Stimulated activated CD8-positive, alpha-beta memory T cell treated with anti-CD3 and anti-CD28 coated beads, Interleukin-12 subunit alpha, Interleukin-12 subunit beta, amount 100 ng/mL, for 4 hours (primary cell): ENCODE data around the gene AIRE.
"Not testable (repeated sequence)": the region's sequence is repeated elsewhere in the genome, so short reads cannot be mapped to it uniquely, and the experiment has no call there.

Experiments used
- DNase-seq: peaks from one replicate; pipeline ENCODE4 v3.0.0-alpha.2; 2020; ENCODE audit warnings: low read depth

AIRE gene

DNA sequence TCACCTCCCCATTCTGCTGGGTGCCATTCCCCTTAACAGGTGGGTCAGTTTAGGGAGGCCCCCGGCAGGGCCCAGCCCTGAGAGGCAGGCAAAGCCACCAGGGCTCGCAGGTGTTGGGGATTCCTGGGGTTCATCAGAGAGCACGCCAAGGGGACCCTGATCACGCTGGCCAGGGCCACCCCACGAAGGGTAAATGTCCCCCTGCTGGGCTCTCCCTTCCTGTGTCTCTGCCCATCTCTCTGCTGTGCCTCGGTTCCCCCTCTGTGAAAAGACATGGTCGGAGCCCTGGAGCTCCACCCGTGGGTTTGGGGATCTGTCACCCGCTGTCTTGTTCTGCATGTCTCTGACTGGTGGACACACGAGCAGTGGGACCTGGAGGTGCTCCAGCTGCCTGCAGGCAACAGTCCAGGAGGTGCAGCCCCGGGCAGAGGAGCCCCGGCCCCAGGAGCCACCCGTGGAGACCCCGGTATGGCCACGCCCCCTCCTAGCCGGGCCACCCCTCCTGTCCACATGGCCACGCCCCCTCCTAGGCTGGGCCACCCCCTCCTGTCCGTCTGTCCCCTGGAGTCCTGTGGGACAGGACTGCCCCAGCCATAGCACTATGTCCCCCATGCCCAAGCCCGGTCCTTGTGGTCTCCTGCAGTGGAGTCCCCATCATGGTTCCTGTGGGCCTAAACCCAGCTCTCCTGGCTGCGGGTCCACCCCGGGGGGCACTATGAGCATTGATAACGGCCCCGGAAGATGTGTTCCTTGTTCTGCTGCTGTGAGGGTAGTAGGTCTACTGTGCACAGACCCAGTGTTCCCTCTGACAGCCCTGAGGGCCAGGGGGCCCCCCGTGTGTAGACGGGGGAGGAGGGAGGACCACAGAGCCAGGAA, 6.5 kb downstream of the AIRE start:
- DNase-seq: no peak

DNA sequence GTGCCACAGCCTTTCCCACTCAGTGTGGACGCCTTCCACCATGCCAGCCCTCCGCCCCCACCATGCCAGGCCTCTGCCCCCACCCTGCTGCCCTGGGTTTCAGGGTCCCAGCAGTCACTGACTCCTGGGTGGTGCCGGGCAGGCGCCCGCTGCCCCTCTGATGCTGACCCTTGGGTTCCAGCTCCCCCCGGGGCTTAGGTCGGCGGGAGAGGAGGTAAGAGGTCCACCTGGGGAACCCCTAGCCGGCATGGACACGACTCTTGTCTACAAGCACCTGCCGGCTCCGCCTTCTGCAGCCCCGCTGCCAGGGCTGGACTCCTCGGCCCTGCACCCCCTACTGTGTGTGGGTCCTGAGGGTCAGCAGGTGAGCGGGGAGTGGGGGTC, 7.1 kb downstream of the AIRE start:
- DNase-seq: no peak

DNA sequence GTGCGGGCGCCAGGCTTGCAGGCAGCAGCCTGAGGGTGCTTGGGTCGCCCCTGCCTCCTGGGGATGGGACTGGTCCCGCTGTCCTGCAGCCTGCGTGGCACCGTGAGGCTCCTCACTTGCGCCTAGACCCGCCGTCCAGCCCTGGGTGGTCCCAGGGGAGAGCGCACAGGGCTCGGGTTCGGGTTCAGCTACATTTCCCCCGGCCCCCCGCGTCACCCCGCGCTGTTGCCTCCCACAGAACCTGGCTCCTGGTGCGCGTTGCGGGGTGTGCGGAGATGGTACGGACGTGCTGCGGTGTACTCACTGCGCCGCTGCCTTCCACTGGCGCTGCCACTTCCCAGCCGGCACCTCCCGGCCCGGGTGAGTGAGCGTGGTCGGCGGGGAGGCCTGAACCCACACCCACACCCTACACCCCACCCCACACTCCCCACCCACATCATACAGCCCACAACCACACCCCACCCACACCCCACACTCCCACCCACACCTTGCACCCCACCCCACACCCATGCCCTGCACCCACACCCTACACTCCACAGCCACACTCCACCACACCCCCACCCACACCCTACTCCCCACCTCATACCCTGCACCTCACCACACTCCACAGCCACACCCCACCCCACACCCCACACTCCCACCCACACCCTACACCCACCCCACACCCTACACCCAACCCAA, 8.0 kb downstream of the AIRE start:
- DNase-seq: no peak

DNA sequence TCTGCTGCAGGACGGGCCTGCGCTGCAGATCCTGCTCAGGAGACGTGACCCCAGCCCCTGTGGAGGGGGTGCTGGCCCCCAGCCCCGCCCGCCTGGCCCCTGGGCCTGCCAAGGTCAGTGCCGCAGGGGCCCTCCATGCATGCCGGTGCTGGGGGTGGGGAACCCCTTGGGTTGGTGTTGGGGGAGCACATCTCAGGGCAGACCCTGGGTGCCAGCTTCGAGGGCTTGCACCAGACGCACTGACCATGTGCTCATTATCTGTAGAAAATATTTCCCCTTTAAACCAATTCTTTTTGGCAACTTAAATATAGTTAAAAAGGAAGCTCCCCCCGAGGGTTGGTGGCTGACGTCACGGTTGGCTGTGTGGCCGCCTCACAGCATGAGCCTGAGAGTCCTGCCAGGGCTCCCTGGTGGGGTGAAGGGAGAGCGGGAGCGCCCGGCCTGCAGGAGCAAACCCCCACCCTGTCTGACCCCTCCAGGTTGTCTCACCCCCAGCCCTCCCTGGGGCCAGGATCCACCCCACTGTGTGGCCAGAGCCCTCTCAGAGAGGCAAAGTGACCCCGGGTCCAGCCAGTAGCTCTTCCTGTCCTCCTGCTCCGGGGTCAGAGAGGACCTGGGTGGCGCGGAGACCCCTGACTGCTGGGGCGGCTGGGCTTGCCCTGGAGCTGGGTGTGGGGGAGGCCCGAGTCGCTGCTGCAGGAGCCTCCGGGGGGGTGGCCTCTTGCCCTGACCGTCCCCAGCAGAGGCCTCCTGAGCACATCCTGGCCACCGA, 8.9 kb downstream of the AIRE start:
- DNase-seq: no peak

DNA sequence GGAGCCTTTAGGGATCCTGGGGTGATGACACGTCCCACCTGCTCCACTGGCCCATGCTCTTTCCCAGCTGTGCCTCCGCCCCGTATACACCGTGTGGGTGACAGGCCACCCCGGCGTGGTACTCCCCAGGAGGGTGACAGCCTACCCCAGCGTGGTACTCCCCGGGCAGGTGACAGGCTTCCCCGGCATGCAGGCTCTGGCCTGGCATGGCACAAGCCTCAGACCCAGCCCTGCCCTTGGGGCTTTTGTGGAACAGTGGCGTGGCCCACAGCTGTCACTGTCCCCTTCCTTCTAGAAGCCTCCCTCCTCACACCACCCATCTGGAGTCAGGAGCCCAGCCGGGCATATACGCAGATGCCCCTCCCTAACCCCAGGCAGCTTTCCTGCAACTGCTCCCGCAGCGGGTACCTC, 9.5 kb downstream of the AIRE start:
- DNase-seq: no peak

DNA sequence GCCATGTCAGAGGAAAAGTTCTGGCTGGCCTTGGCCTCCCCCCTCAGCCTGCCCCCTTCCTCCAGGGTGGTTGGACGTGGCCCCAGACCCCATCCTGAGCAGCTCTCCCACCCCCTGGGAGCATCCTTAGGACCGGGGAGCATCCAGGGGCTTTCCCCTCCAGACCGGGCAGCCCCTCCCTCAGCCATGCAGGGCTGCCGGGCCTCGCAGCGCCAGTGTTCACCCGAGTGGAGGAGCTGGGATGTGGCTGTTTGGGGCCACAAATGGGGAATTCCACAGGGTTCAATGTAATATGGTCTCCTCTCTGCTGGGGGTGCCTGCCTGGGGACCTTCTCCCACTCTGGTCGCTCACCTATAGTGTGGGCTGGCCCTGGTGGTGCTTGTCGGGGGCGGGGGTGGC, 10.0 kb downstream of the AIRE start:
- no peak for DNase-seq

DNA sequence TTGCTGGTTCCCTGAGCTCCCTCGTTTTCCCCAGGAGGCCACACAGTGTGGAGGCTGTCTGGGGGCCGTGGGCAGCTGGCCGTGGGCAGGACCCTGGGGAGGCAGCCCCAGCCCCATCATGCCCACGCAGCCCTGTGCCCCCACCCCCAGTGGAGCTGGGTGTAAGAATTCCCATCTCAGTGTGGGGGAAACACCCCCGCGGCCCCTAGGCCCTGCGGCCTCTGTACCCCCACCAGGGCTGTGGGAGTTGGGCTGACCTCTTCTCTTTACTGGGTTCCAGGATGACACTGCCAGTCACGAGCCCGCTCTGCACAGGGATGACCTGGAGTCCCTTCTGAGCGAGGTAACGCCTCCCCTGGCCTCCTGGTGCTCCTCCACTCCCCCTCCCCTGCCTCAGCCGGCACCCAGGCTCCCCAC, 10.4 kb downstream of the AIRE start:
- DNase-seq: no peak

DNA sequence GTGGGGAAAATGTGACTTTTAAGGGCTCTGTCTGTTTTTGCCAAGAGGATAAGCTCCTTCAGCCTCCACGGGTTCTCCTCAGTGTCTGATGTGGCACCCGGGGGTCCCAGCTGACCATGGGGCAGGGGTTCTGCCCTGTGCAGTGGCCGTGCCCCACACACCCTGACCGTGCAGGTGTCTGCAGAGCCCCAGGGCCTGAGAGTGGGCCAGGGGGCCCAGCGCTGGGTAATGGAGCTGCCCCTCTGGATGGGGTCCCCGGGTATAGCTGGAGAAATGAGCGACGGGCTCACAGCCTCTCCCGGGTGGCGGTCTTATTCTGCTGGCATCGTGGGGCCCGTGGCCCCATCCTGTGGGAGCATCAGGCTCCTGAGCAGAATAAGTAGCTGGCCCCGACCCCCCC, 11.2 kb downstream of the AIRE start:
- DNase-seq: no peak

DNA sequence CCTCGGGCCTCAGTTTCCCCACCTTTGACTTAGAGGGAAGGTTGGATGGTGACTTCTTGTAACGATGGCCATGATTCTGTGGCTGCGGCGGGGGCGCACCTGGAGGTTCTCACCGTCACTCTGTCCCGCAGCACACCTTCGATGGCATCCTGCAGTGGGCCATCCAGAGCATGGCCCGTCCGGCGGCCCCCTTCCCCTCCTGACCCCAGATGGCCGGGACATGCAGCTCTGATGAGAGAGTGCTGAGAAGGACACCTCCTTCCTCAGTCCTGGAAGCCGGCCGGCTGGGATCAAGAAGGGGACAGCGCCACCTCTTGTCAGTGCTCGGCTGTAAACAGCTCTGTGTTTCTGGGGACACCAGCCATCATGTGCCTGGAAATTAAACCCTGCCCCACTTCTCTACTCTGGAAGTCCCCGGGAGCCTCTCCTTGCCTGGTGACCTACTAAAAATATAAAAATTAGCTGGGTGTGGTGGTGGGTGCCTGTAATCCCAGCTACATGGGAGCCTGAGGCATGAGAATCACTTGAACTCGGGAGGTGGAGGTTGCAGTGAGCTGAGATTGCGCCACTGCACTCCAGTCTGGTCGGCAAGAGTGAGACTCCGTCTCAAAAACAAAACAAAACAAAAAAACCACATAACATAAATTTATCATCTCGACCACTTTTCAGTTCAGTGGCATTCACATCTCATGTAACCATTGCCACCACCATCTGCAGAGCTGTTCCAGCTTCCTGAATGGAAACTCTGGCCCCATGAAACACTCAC, 12.0 kb downstream of the AIRE start:
- DNase-seq: peak; percentile 49

DNA sequence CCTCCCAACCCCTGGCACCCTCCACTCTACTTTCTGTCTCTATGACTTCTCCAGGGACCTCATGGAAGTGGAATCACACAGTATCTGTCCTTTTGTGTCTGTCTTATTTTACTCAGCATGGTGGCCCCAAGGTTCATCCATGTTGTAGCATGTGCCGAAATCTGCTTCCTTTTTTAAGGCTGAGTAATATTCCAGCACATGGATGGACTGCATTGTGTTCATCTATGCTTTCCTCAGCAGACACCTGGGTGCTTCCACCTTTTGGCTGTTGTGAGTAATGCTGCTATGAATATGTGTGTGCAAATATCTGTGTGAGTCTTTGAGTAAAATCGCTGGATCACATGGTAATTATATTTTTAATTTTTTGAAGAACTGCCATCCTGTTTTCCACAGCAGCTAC, 12.6 kb downstream of the AIRE start:
- DNase-seq: no peak

DNA sequence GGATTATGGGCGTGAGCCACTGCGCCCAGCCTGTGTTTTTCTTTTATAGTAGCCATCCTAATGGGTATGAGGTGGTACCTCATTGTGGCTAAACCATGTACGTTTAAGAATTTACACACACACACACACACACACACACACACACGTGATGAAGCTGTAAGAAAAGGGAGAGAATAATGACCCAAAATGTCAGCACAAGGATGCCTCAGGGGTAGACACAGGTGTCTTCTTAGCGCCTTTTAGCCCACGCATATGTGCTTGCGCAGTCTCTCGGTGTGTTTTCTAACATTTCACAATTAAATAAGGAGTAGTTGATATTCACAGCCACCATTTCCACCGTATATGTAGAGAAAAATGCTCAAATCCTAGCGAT, 13.4 kb downstream of the AIRE start:
- DNase-seq: no peak

DNA sequence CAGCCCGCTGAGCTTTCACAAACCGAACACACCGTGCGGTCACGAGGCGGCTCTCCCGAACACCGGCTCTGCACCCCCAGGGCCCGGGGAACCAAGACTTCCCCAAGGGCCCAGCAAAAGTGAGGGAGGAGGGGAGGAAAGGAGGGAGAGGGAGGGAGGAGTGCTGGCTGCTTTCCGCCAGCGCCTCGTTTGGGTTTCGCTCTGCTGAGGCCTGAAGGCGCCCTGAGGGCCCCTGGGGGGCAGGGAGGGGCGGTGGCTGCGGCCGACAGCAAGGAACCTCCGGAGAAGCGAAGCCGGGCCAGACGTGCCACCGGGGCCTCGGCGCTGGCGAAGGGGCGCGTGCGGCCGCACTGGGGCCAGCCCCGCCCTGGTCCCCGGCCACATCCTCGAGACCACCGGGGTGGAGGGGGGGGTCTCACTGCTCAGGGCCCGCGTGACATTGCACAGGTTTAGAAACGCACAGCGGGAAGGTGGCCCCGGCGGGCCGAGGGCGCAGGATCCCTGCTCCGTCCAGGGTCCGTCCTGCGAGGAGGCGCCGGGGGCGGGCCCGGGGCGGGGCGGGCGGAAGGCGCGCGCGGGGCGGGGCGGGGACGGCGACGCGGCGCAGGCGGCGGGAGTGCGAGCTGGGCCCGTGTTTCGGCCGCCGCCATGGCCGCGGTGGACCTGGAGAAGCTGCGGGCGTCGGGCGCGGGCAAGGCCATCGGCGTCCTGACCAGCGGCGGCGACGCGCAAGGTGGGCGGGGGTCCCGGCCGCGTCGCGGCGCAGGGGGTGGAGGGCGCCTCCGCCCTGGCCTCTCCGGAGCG, 14.0 kb downstream of the AIRE start, which contains the start of gene PFKL:
TSS of gene PFKL (plus strand) at position 596 of the 804 bp plus-strand sequence. CDS start at position 649, 53 bp downstream.
- peak; percentile 32 for DNase-seq

DNA sequence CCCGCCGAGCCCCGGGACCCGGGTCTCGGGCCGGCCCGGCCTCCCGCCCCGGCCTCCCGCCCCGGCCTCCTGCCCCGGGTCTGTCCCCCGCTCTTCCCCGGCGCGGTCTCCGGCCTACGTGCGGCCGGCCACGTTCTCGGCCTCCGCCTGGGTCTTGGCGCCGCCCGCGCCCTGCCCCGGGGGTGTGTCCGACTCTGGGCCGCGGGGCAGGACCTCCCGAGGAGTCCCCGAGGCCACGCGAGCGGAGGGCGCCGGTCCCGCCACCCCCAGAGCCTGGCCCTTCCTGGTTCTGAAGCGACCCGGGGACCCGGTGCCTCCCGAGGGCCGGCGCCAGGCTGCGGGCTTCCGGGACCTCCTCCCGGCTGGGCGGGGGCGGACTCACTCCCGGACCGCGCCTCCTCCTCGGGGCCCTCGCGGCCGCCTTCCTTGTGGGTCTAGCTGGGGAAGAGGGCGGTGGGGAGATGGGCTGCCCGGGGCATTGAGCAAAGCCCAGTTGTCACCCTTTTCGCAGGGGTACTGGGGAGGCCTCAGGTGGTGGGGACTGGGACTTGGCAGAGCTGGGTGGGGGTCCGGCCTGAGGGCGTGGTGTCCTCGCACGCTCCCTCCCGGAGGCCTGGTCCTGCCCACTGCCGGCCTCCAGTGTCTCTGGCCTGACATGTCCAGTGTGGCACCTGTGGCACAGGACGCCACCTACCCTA, 14.7 kb downstream of the AIRE start:
- peak; percentile 43 for DNase-seq

DNA sequence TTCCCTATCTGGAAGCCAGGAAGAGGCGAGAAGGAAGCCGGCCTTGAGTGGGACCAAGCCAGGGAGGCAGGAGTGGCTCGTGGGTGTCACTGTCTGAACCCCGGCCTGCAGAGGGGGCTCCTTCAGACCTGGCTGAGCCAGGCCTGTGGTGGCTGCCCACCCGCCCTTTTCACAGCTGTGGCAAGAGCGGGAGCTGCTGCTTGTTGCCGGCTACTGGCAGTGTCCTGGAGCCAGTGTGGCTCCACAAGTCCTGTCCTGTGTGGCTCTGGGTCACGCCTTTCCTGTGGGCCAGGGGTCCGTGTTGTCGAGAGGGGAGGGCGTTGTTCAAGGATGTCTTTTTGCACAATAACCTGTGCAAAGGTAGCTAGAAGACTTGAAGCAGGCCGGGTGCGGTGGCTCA, 15.5 kb downstream of the AIRE start:
- DNase-seq: no peak

DNA sequence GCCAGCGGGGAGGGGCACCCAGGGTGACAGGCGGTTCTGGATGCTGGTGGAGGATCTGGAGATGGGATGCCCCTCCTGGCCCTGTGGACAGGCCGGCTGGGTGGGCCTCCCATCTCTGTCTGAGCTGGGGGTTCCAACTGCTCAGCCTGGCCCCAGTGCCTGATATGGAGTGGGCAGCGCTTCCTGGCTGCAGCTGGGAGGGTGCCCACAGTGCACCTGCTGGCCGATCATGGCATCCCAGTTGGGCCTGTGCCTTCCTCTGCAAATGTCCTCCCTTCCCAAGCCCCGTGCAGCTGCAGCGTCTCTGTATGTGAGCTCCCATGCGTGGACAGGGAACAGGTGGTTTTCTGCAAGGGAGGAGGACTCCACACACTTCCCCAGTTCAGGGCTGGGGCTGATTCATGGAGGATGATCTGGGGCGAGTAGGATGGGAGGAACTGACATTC, 16.3 kb downstream of the AIRE start:
- no peak for DNase-seq

DNA sequence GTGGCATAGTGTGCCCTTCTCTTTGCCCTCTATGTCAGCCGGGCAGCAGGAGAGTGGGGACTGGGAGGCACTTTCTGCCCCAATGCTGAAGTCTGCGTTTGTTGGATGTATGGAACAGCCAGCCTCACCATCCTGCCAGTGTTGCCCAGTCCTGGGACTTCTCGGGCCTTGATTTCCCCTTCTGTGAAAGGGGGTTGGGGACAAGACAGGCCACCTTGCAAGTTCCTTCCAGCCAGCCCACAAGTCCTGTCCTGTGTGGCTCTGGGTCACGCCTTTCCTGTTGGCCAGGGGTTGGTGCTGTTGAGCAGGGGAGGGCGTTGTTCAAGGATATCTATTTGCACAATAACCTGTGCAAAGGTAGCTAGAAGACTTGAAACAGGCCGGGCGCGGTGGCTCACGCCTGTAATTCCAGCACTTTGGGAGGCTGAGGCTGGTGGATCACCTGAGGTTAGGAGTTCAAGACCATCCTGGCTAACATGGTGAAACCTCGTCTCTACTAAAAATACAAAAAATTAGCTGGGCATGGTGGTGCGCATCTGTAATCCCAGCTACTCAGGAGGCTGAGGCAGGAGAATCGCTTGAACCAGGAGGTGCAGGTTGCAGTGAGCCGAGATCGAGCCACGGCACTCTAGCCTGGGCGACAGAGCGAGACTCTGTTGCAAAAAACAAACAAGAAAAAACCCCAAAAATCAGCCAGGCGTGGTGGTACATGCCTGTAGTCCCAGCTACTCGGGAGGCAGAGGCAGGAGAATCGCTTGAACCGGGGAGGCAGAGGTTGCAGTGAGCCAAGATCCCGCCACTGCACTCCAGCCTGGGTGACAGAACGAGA, 17.1 kb downstream of the AIRE start:
- DNase-seq: not testable (repeated sequence)

DNA sequence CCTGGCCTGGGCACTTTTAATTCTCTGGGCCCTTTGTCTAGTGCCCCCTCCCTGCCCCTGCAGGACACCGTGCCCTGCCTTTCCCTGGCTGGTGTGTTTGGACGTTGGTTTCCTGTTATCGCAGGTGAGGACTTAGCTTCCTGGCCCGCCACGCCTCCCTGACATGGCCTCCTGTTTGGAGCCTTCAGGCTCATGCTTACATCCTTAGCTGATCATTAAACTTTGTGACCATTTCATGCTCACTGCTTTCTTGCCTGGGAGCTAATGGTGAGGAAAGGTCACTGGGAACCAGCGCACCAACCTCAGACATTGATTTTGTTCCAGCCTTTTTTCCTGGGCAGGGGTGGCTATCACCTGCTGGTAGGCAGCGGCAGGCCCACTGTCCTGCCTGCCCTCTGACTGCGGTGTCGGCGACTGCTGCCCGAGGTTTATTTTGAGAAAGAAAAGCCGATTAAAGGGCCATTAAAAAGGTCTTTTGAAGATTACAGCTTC, 17.9 kb downstream of the AIRE start:
- no peak for DNase-seq

DNA sequence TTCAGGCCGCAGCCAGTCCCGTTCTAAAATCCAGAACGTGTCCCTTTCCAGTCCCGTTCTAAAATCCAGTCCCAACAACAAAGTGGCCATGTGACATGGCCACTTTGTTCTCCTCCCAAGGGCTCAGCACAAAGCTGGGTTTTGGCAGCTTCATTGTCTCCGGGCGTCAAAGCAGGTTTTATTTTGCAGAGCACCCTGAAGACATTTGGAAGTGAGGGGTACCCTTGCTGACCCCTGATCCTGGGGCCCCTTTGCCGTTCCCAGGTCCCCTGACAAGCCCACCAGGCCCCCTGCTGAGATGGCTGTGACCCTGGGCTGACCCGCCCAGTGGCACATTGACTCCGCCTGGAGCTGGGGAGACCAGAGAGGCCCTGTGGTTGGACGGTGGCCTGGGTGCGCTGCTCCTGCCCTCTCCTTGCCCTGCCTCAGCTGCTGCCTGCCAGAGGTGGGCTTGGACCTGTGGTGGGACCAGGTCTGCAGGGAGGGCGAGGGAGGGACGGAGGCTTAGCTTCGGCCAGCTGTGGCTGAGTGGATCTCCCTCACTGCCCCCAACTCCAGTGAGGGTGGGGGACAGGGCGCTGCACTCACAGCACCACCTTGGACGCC, 18.4 kb downstream of the AIRE start:
- no peak for DNase-seq

DNA sequence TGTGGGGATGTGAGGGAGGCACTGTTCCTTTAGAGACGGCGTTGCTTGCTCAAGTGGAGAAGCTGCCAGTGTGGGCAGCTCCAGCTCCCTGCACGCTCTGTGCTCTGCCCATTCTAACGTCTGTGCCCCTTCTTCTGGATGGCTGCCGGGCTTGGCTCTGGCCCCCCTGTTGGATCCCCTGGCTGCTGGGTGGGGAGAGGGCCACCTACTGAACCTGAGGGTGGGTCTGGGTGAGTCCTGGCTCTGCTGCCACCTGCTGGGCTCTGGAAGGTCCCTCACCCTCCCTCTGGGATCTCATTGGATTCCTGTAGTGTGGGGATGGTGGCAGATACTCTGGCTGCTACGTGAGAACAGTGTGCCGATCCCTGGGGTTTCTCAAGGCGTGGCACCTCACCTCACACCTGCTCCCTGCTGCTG, 19.2 kb downstream of the AIRE start:
- DNase-seq: no peak
